ENCODE data around the gene GHITM.

DNA sequence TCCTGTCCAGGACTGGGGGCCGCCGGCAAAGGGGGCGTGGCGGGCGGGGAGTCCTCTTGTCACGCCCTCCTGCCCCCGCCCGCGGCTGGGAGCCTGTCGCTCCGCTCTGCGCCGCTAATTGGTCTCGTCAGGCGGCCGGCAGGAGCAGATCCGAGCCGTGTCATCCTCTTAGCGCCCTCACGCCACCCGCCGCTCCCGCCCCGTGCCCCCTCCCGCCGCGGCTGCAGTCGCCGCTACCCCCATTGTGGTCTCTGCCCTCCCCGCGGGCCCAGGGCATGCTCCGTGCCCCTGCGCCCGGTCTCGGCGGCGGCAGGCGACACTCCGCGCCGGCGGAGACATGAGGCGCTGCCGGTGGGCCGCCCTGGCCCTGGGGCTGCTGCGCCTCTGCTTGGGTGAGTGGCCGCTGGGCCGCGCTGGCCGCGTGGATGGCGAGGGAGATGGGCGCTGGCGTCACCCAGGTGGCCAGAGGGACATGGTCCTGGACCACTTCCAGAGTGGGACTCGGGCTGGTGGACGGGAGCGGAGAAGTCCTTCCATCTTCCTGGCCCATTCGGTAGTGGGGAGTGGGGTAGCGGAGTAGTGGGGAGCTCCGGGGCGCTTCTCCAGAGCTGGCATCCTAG is 55.2 kb downstream of the GHITM start, which contains the start of gene CDHR1:
- TF ChIP-seq CHD1 (IDR thresholded peaks at IDR 0.05; ENCODE audit: low read depth, low read length) (no peak), FOS (IDR thresholded peaks at IDR 0.05; ENCODE audit: low read depth, low read length) (no peak), SMC3 (IDR thresholded peaks at IDR 0.05; ENCODE audit: low read depth, low read length) (no peak), RCOR1 (IDR thresholded peaks at IDR 0.05; ENCODE audit: insufficient replicate concordance, low read length) (no peak), MAZ (IDR thresholded peaks at IDR 0.05; ENCODE audit: borderline replicate concordance, low read depth, low read length) (no peak), POLR2A (IDR thresholded peaks at IDR 0.05; ENCODE audit: low read depth, low read length) (no peak), BHLHE40 (IDR thresholded peaks at IDR 0.05; ENCODE audit: low read depth, low read length) (no peak), NFE2L2 (IDR thresholded peaks at IDR 0.05; ENCODE audit: low read depth, low read length) (no peak)
- TF ChIP-seq, protein P1, sequence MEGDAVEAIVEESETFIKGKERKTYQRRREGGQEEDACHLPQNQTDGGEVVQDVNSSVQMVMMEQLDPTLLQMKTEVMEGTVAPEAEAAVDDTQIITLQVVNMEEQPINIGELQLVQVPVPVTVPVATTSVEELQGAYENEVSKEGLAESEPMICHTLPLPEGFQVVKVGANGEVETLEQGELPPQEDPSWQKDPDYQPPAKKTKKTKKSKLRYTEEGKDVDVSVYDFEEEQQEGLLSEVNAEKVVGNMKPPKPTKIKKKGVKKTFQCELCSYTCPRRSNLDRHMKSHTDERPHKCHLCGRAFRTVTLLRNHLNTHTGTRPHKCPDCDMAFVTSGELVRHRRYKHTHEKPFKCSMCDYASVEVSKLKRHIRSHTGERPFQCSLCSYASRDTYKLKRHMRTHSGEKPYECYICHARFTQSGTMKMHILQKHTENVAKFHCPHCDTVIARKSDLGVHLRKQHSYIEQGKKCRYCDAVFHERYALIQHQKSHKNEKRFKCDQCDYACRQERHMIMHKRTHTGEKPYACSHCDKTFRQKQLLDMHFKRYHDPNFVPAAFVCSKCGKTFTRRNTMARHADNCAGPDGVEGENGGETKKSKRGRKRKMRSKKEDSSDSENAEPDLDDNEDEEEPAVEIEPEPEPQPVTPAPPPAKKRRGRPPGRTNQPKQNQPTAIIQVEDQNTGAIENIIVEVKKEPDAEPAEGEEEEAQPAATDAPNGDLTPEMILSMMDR (conservative IDR thresholded peaks at IDR 0.05; ENCODE audit: low read depth, low read length): no peak
